Measurements from ENCODE around the gene FAM13B. TPM values are rescaled to one million over a fixed set of nuclear protein-coding genes. Genes with fewer than 3 reads are reported as not detected.
A peak's percentile ranks its signal among the peaks of the same experiment; 100 is the strongest.

FAM13B gene
- total and polyA plus RNA-seq, 2 of the 8 experiments (the other 6 are each of a cell fraction or from before 2014, with no cell fraction given): 6.4 to 17.0 TPM

DNA sequence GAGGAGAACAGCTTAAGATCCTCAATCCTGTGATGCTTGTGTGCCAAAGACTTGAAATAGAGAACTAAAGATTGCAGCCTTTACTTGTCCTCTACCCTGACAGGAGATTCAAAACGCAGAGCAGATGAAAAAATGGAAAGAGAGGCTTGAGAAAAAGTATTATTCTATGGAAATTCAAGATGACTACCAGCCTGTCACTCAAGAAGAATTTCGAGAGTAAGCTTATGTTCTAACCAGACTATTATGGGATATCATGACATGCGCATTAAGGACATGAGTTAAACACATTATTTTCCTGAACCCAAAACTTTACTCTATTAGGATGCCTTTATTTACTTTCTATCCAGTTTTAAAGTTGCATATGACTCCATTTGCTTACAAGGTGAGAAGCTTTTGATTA, 97.2 kb downstream of the FAM13B start:
- CTCF ChIA-PET (ENCODE audit: partially characterized antibody): interaction anchor here (0.6 to 1.9 kb wide), 4 partner anchors 100 to 281 kb away, joined by 3 to 8 read pairs (median 3); no protein-coding TSS in a partner anchor
- H2BK15ac ChIP-seq (ENCODE audit: low read length): no peak overlapping the region
- H3K79me2 ChIP-seq (ENCODE audit: control insufficient read depth in 1 of 2, insufficient read depth in 2 of 2, low read length in 2 of 2): no peaks in the 10 kb centered on the region
- H3K36me3 ChIP-seq (ENCODE audit: control insufficient read depth in 2 of 4, insufficient read depth in 4 of 4, low read length in 3 of 4): peaks cover 2 to 35% (median 17%) of the 10 kb centered on the region in 4 experiments
- peaks cover 0 to 2% of the 10 kb centered on the region in 2 experiments for H4K20me1 ChIP-seq (replicated peaks in 1 of 2; ENCODE audit: control insufficient read depth in 1 of 2, insufficient read depth in 2 of 2, low read length in 2 of 2)
- H3K4me3 ChIP-seq (ENCODE audit: extremely low read depth in 1 of 4, insufficient read depth in 2 of 4, low read depth in 3 of 4, low read length in 4 of 4): no peak overlapping the region
- H3K9me3 ChIP-seq (ENCODE audit: insufficient read depth in 2 of 2, low read depth in 1 of 2, low read length in 1 of 2): no peaks in the 10 kb centered on the region
- H3K4me2 ChIP-seq (ENCODE audit: insufficient read depth in 1 of 2, low read depth in 2 of 2, low read length in 2 of 2): no peak overlapping the region
- no peak overlapping the region for H4K91ac ChIP-seq (replicated peaks; ENCODE audit: insufficient read length, low read length)
- POLR2A ChIA-PET (ENCODE audit: partially characterized antibody): interaction anchor here (0.6 to 0.9 kb wide), 3 partner anchors 10 to 28 kb away, joined by 3 read pairs; no protein-coding TSS in a partner anchor
- no peak overlapping the region for H2BK5ac ChIP-seq (ENCODE audit: low read depth, low read length)
- FAIRE-seq: no peak
- no peak for DNase-seq (ENCODE audit: low read depth in 1 of 2, low spot score in 2 of 2)
- H2BK120ac ChIP-seq (replicated peaks; ENCODE audit: low read depth, low read length): no peak overlapping the region
- no peak overlapping the region for H3K4ac ChIP-seq (replicated peaks; ENCODE audit: insufficient read length, low read depth, low read length)
- peak overlapping the region in 1 of 4 experiments; percentile 34; a peak in 1 of 7 replicates for H3K9ac ChIP-seq (replicated peaks in 1 of 4; ENCODE audit: extremely low read depth in 1 of 4, low read depth in 3 of 4, low read length in 3 of 4)
- H4K5ac ChIP-seq (ENCODE audit: insufficient read length, low read depth, low read length): no peak overlapping the region
- no peaks in the 10 kb centered on the region for H3K4me1 ChIP-seq (replicated peaks in 1 of 4; ENCODE audit: control insufficient read depth in 3 of 4, insufficient read depth in 4 of 4, low read length in 3 of 4)
- H3K79me1 ChIP-seq (ENCODE audit: low read depth, low read length): no peaks in the 10 kb centered on the region
- no peak overlapping the region for H2BK20ac ChIP-seq (ENCODE audit: low read length)
- H2BK12ac ChIP-seq (ENCODE audit: low read depth, low read length): no peak overlapping the region
- no peak overlapping the region for H2AFZ ChIP-seq (ENCODE audit: low read length)
- H3K56ac ChIP-seq (replicated peaks; ENCODE audit: insufficient read length, low read depth, low read length): no peak overlapping the region
- no peak overlapping the region for H4K8ac ChIP-seq (ENCODE audit: extremely low read depth, insufficient read depth, low read length)
- no peak overlapping the region for H3K23ac ChIP-seq (ENCODE audit: insufficient read length)
- no peak overlapping the region for H2AK5ac ChIP-seq (ENCODE audit: low read depth, low read length)
- 91% methylated on average over 3 of the region's 3 CpGs; no CpG with 5 or more reads in 1 of the 2 experiments for WGBS, 2 experiments (ENCODE audit: extremely low coverage in 1 of 2, insufficient coverage in 1 of 2, insufficient read length in 1 of 2, insufficient replicate concordance in 2 of 2, low coverage in 1 of 2, low lambda C conversion rate in 2 of 2, missing lambda C conversion rate in 1 of 2)
- H3K18ac ChIP-seq (ENCODE audit: extremely low read depth, low read length): no peak overlapping the region
- H3K27ac ChIP-seq (ENCODE audit: low read depth, low read length): no peak overlapping the region
- no peak overlapping the region for H3K14ac ChIP-seq (ENCODE audit: insufficient read length)
- H3K27me3 ChIP-seq (replicated peaks in 1 of 4; ENCODE audit: control insufficient read depth in 3 of 4, extremely low read depth in 1 of 4, insufficient read depth in 3 of 4, low read length in 3 of 4): no peaks in the 10 kb centered on the region
- H3K23me2 ChIP-seq (ENCODE audit: low read depth, low read length): no peaks in the 10 kb centered on the region
- TF ChIP-seq BACH1 (IDR thresholded peaks at IDR 0.05; ENCODE audit: low read length) (no peak), CTCF (IDR thresholded peaks at IDR 0.05; ENCODE audit: control extremely low read depth in 1 of 3, insufficient read depth in 1 of 3, low read depth in 1 of 3, low read length in 3 of 3) (no peak), POLR2A (IDR thresholded peaks at IDR 0.05; ENCODE audit: control extremely low read depth in 1 of 2, low read depth in 2 of 2, low read length in 2 of 2) (no peak), JUND (IDR thresholded peaks at IDR 0.05; ENCODE audit: low read length) (no peak), ATF3 (IDR thresholded peaks at IDR 0.05; ENCODE audit: insufficient read depth, low read depth, low read length) (no peak), CREB1 (IDR thresholded peaks at IDR 0.05) (no peak), SIX5 (IDR thresholded peaks at IDR 0.05; ENCODE audit: low read depth, low read length) (no peak), SRF (IDR thresholded peaks at IDR 0.05; ENCODE audit: low read depth, low read length) (no peak), HDAC6 (IDR thresholded peaks at IDR 0.05; ENCODE audit: low read depth, low read length) (no peak), ATF2 (IDR thresholded peaks at IDR 0.05; ENCODE audit: low read length) (no peak)

Measured in H1 (cell line).